B cell (primary cell): Measurements from ENCODE around the gene TYK2. TPM values are rescaled to one million over a fixed set of nuclear protein-coding genes. Genes with fewer than 3 reads are reported as not detected.

Experiments
- ATAC-seq: fragments of 200-7000 bp; cut with Tn5 transposase; one replicate; pipeline ENCODE4 v1.10.0; 2021; ENCODE audit warnings: low read depth, mild to moderate bottlenecking, moderate number of reproducible peaks, moderate library complexity
- CTCF ChIA-PET: fragments of 350-600 bp; sonication (Branson Sonifier 250); formaldehyde crosslinking; loops from one replicate; lab custom pipeline; 2021; ENCODE audit warnings: antibody characterized with exemption, inconsistent platforms; lab: Charles Lee
- POLR2A ChIA-PET: fragments of 350-600 bp; sonication (Branson Sonifier 250); formaldehyde crosslinking; loops from one replicate; lab custom pipeline; 2021; ENCODE audit warnings: antibody characterized with exemption; lab: Charles Lee
- DNase-seq: peaks from one replicate; pipeline ENCODE4 v3.0.0; 2013
- H2AFZ ChIP-seq: 2 replicates; pipeline ENCODE4 v1.6.1; 2012; ENCODE audit warnings: mild to moderate bottlenecking, low read depth, low read length; ENCODE audit not compliant: insufficient read depth, poor library complexity, severe bottlenecking
- H3K27ac ChIP-seq, 2 donors: 1 replicate in 1 of 2; 2 replicates in 1 of 2; pipeline ENCODE4 v1.5.1; 2012 to 2013; ENCODE audit warnings: low read length in 2 of 2, mild to moderate bottlenecking in 2 of 2, moderate library complexity in 1 of 2
- H3K27me3 ChIP-seq, 4 experiments: fragments of 200-600 bp in 1 of 4; sonication (generic) in 1 of 4; replicated peaks in 1 of 4; 1 replicate in 2 of 4; 2 replicates in 2 of 4; pipeline versions ENCODE4 v1.6.1 to v1.7.0; 2013 to 2016; ENCODE audit warnings: low read length in 3 of 4, mild to moderate bottlenecking in 2 of 4, mixed read lengths in 1 of 4, moderate library complexity in 1 of 4; ENCODE audit not compliant: insufficient read depth in 4 of 4, control insufficient read depth in 3 of 4; ENCODE audit errors: control extremely low read depth in 1 of 4
- H3K36me3 ChIP-seq, 2 experiments: replicated peaks in 1 of 2; 1 replicate in 1 of 2; 2 replicates in 1 of 2; pipeline versions ENCODE4 v1.6.1 to v1.7.1; 2013; ENCODE audit warnings: low read length in 1 of 2; ENCODE audit not compliant: insufficient read depth in 2 of 2, control insufficient read depth in 1 of 2; ENCODE audit errors: control extremely low read depth in 1 of 2, extremely low read depth in 1 of 2
- H3K4me1 ChIP-seq, 2 donors: fragments of 200-600 bp in 1 of 2; sonication (generic) in 1 of 2; 1 replicate in 1 of 2; 2 replicates in 1 of 2; pipeline versions ENCODE4 v1.5.1 to v1.6.1; 2013 to 2017; ENCODE audit warnings: low read length in 2 of 2; ENCODE audit not compliant: control insufficient read depth in 2 of 2, insufficient read depth in 2 of 2
- H3K4me2 ChIP-seq: replicated peaks from 2 replicates; pipeline ENCODE3; 2012; ENCODE audit warnings: mild to moderate bottlenecking, low read depth, low read length; ENCODE audit not compliant: poor library complexity, severe bottlenecking
- H3K4me3 ChIP-seq, 5 experiments: fragments of 200-600 bp in 1 of 5; sonication (generic) in 1 of 5; 1 replicate in 3 of 5; 2 replicates in 2 of 5; pipeline versions ENCODE4 v1.5.1 to v1.7.0; 2011 to 2016; ENCODE audit warnings: low read length in 4 of 5, mild to moderate bottlenecking in 4 of 5, low read depth in 2 of 5, control low read depth in 1 of 5, moderate library complexity in 1 of 5; ENCODE audit not compliant: insufficient read depth in 1 of 5; ENCODE audit errors: control extremely low read depth in 1 of 5, extremely low read depth in 1 of 5
- H3K79me2 ChIP-seq: fragments of 200-600 bp; sonication (generic); one replicate; pipeline ENCODE4 v1.6.0; 2016; ENCODE audit warnings: low read length; ENCODE audit not compliant: control insufficient read depth, insufficient read depth
- H3K9ac ChIP-seq: fragments of 200-600 bp; sonication (generic); 2 replicates; pipeline ENCODE4 v1.6.1; 2017; ENCODE audit warnings: mild to moderate bottlenecking, low read length, moderate library complexity
- H3K9me3 ChIP-seq, 3 donors: one replicate each; pipeline versions ENCODE4 v1.6.1 to v1.7.1; 2013; ENCODE audit warnings: low read length in 2 of 3; ENCODE audit not compliant: control insufficient read depth in 2 of 3, insufficient read depth in 1 of 3; ENCODE audit errors: control extremely low read depth in 1 of 3
- H4K20me1 ChIP-seq: 2 replicates; pipeline ENCODE4 v1.6.0; 2012; ENCODE audit warnings: mild to moderate bottlenecking, low read length; ENCODE audit not compliant: insufficient read depth, control insufficient read depth, poor library complexity, severe bottlenecking
- H3K27ac Mint-ChIP-seq: one replicate; pipeline ENCODE4 v1.8.0; 2021; ENCODE audit warnings: mixed read lengths
- H3K27me3 Mint-ChIP-seq: one replicate; pipeline ENCODE4 v1.8.0; 2021; ENCODE audit warnings: mixed read lengths
- H3K4me1 Mint-ChIP-seq: one replicate; pipeline ENCODE4 v1.8.0; 2021; ENCODE audit warnings: mixed read lengths
- H3K4me3 Mint-ChIP-seq: one replicate; pipeline ENCODE4 v1.8.0; 2021; ENCODE audit warnings: mixed read lengths
- H3K9me3 Mint-ChIP-seq: one replicate; pipeline ENCODE4 v1.8.0; 2022; ENCODE audit warnings: mixed read lengths; ENCODE audit not compliant: insufficient read depth
- CTCF ChIP-seq: fragments of 200-600 bp; IDR thresholded peaks from one replicate; pipeline ENCODE4 v1.8.0; 2022; ENCODE audit warnings: antibody characterized with exemption, mild to moderate bottlenecking
- EZH2 ChIP-seq: IDR thresholded peaks from 2 replicates; pipeline ENCODE4 v1.6.1; 2012; ENCODE audit warnings: borderline replicate concordance, low read depth, mild to moderate bottlenecking, moderate library complexity, low read length; ENCODE audit not compliant: insufficient read depth, poor library complexity, severe bottlenecking
- WGBS: methylation state at CpG from one replicate; pipeline ENCODE4 v1.1.5; 2013; ENCODE audit warnings: missing lambda C conversion rate; ENCODE audit not compliant: insufficient coverage; 5-methylcytosine and 5-hydroxymethylcytosine counted together
- intact Hi-C: fragments of 100-400 bp; cut with micrococcal nuclease; formaldehyde crosslinking; loops from one replicate; pipeline ENCODE4 v1.10.0; 2022
- polyA plus RNA-seq: library from polyadenylated mRNA; depleted of rRNA; stranded (reverse); fragments of >200 nt; gene quantifications from 2 replicates; pipeline ENCODE4 v1.2.3, GENCODE V29; 2012
- total RNA-seq, 2 donors: library from RNA; stranded (reverse); fragments of 120-200 nt in 1 of 2; gene quantifications; 1 replicate in 1 of 2; 2 replicates in 1 of 2; pipeline versions ENCODE4 v1.2.3 to v1.2.4, GENCODE V29; 2013 to 2022

TYK2 gene
- total and polyA plus RNA-seq, 2 donors (not counting 1 experiment from before 2014, with no cell fraction given) = 337 to 343 TPM

GRCh38 chr19:10421240-10422045, 41.1 kb upstream of the TYK2 start:
- H3K27me3 ChIP-seq = peaks cover 0 to 76% (median 41%) of the 10 kb centered on the region in 4 experiments
- peaks cover 0 to 30% (median 0%) of the 10 kb centered on the region in 3 donors for H3K9me3 ChIP-seq
- peak overlapping the region; percentile 79 for H3K4me2 ChIP-seq
- peaks cover 74% of the 10 kb centered on the region for H3K4me1 Mint-ChIP-seq
- ChIA-PET POLR2A (interaction anchor here (0.6 to 1.1 kb wide), 2 partner anchors 10 to 29 kb away, joined by 3 to 4 read pairs; no protein-coding TSS in a partner anchor), CTCF (interaction anchor here (0.6 to 18.8 kb wide), 7 partner anchors 10 to 152 kb away, joined by 3 to 282 read pairs (median 4); partner anchors contain the start of genes CDC37 and TYK2)
- no peak overlapping the region for H2AFZ ChIP-seq
- TF ChIP-seq CTCF (peak; percentile 45), EZH2 (no peak)
- DNase-seq (no peak), ATAC-seq (no peak)
- H3K36me3 ChIP-seq = no peaks in the 10 kb centered on the region
- H3K4me1 ChIP-seq = peaks cover 78 to 89% of the 10 kb centered on the region in 2 donors
- H3K9ac ChIP-seq = peak overlapping the region; percentile 43
- intact Hi-C loops = no loop called here
- no peaks in the 10 kb centered on the region for H3K79me2 ChIP-seq
- 26% methylated on average over 16 of the region's 17 CpGs for WGBS
- H3K9me3 Mint-ChIP-seq = no peaks in the 10 kb centered on the region
- H3K27ac ChIP-seq = no peak overlapping the region
- no peaks in the 10 kb centered on the region for H4K20me1 ChIP-seq
- H3K27ac Mint-ChIP-seq = peak overlapping the region; percentile 12
- no peak overlapping the region for H3K4me3 ChIP-seq
- peak overlapping the region; percentile 76 for H3K4me3 Mint-ChIP-seq
- H3K27me3 Mint-ChIP-seq = peaks cover 43% of the 10 kb centered on the region
